ENCODE data around the gene APOB. TPM values are rescaled to one million over a fixed set of nuclear protein-coding genes. Genes with fewer than 3 reads are reported as not detected.

APOB gene
- total RNA-seq, 1 donor from 2014 or later: under 0.01 TPM

GRCh38 chr2:20988905-20989304 lies 55.0 kb downstream of the APOB start:
- H3K27me3 ChIP-seq (ENCODE audit: control insufficient read depth, insufficient read depth, low read length): no peaks in the 10 kb centered on the region
- H3K36me3 ChIP-seq (ENCODE audit: control insufficient read depth, insufficient read depth, low read length): no peaks in the 10 kb centered on the region
- H3K4me3 ChIP-seq (ENCODE audit: low read depth, low read length): no peak overlapping the region
- FAIRE-seq: no peak
- no peak for DNase-seq (ENCODE audit: low read depth)
- TF ChIP-seq, protein P1, sequence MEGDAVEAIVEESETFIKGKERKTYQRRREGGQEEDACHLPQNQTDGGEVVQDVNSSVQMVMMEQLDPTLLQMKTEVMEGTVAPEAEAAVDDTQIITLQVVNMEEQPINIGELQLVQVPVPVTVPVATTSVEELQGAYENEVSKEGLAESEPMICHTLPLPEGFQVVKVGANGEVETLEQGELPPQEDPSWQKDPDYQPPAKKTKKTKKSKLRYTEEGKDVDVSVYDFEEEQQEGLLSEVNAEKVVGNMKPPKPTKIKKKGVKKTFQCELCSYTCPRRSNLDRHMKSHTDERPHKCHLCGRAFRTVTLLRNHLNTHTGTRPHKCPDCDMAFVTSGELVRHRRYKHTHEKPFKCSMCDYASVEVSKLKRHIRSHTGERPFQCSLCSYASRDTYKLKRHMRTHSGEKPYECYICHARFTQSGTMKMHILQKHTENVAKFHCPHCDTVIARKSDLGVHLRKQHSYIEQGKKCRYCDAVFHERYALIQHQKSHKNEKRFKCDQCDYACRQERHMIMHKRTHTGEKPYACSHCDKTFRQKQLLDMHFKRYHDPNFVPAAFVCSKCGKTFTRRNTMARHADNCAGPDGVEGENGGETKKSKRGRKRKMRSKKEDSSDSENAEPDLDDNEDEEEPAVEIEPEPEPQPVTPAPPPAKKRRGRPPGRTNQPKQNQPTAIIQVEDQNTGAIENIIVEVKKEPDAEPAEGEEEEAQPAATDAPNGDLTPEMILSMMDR (IDR thresholded peaks at IDR 0.05; ENCODE audit: insufficient read depth, low read length, severe bottlenecking): no peak

- TF ChIP-seq, protein P1 (IDR thresholded peaks at IDR 0.05; ENCODE audit: insufficient read depth, low read length, severe bottlenecking): no peak
- no peak for DNase-seq (ENCODE audit: low read depth)
- H3K36me3 ChIP-seq (ENCODE audit: control insufficient read depth, insufficient read depth, low read length): no peaks in the 10 kb centered on the region
- H3K4me3 ChIP-seq (ENCODE audit: low read depth, low read length): no peak overlapping the region
- no peaks in the 10 kb centered on the region for H3K27me3 ChIP-seq (ENCODE audit: control insufficient read depth, insufficient read depth, low read length)
- no peak for FAIRE-seq
Observed at GRCh38 chr2:20986024-20986939, 57.6 kb downstream of the APOB start.

DNA sequence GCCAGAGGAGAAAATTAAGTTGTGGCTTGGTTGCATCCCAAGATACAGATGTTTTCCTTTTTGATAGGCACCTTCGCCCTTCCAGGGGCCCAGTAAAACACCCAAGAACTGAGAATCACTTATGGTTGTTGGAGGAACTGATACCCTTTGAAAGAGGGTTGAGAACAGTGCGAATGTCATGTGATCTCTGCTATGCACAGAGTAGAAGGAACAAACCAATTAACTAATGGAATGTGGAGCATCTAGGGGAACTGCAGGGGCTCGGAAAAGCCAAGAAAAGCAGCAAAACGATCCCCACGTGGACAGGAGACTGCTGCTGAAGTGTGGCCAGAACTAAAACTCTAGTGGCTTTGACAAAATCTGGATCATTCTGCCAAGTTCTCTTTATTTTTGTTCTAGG lies 58.8 kb downstream of the APOB start:
- Histone ChIP-seq H3K36me3 (ENCODE audit: control insufficient read depth, insufficient read depth, low read length) (no peaks in the 10 kb centered on the region), H3K4me3 (ENCODE audit: low read depth, low read length) (no peak overlapping the region), H3K27me3 (ENCODE audit: control insufficient read depth, insufficient read depth, low read length) (no peaks in the 10 kb centered on the region)
- no peak for FAIRE-seq
- no peak for DNase-seq (ENCODE audit: low read depth)
- TF ChIP-seq, protein P1 (IDR thresholded peaks at IDR 0.05; ENCODE audit: insufficient read depth, low read length, severe bottlenecking): no peak

DNA sequence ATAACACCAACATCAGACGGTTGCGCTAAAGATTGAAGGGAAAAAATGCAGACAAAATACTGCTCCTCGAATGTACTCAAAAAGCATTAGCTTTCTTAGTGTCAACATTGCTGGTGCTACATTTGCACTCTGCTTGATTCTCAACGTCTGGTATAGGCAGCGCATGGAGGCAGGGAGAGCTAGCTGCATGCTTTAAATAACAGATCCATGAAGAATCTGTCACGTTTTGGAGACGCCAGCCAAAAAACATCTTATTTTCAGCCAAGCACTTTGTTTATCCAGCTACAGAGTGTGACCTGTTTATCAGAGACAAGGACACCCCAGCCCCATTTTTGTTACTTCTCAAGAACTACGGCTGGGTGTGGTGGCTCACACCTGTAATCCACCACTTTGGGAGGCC lies 59.5 kb downstream of the APOB start:
- no peak for FAIRE-seq

DNA sequence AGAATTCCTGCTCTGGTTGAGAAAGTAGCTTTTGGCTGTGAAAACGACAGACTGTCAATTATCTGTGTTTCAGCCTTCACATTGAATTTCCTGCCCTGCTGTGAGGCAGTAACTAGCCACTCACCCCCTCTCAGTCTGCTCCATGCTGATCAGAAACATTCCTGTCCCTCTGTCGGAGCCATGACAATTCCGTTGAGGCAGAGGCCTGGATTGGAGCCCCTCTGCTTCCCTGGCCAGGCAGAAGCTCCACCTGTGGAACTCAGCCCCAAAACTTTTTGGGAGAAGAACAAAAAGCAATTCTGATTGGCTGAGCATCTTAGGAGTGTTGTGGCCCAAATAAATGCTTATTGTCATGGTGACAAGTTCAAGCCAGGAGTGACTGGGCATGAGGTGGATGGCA lies 60.0 kb downstream of the APOB start:
- TF ChIP-seq, protein P1 (IDR thresholded peaks at IDR 0.05; ENCODE audit: insufficient read depth, low read length, severe bottlenecking): no peak
- DNase-seq (ENCODE audit: low read depth) (no peak), FAIRE-seq (no peak)
- H3K27me3 ChIP-seq (ENCODE audit: control insufficient read depth, insufficient read depth, low read length): no peaks in the 10 kb centered on the region
- no peak overlapping the region for H3K4me3 ChIP-seq (ENCODE audit: low read depth, low read length)
- no peaks in the 10 kb centered on the region for H3K36me3 ChIP-seq (ENCODE audit: control insufficient read depth, insufficient read depth, low read length)

More for the DNA sequence above, 59.5 kb downstream of the APOB start:
- TF ChIP-seq, protein P1 (IDR thresholded peaks at IDR 0.05; ENCODE audit: insufficient read depth, low read length, severe bottlenecking): no peak
- no peaks in the 10 kb centered on the region for H3K36me3 ChIP-seq (ENCODE audit: control insufficient read depth, insufficient read depth, low read length)
- no peak for DNase-seq (ENCODE audit: low read depth)
- H3K27me3 ChIP-seq (ENCODE audit: control insufficient read depth, insufficient read depth, low read length): no peaks in the 10 kb centered on the region
- H3K4me3 ChIP-seq (ENCODE audit: low read depth, low read length): no peak overlapping the region
